Upper lobe of right lung (tissue), 1 donor: Measurements from ENCODE around the gene SRGAP1. TPM values are rescaled to one million over a fixed set of nuclear protein-coding genes. Genes with fewer than 3 reads are reported as not detected.

Source experiments
- ATAC-seq: fragments of 200-7000 bp; cut with Tn5 transposase; one replicate; pipeline ENCODE4 v1.9.1; 2020; ENCODE audit warnings: mild to moderate bottlenecking, moderate library complexity
- DNase-seq: peaks from one replicate; pipeline ENCODE4 v3.0.0-alpha.2; 2020
- H3K27ac ChIP-seq: fragments of 200-600 bp; one replicate; pipeline ENCODE4 v1.8.0; 2022
- H3K27me3 ChIP-seq: fragments of 200-600 bp; one replicate; pipeline ENCODE4 v1.8.0; 2022; ENCODE audit warnings: mild to moderate bottlenecking
- H3K36me3 ChIP-seq: fragments of 200-600 bp; one replicate; pipeline ENCODE4 v1.8.0; 2022
- H3K4me1 ChIP-seq: fragments of 200-600 bp; one replicate; pipeline ENCODE4 v1.8.0; 2022
- H3K4me3 ChIP-seq: fragments of 200-600 bp; one replicate; pipeline ENCODE4 v1.8.0; 2022; ENCODE audit warnings: mild to moderate bottlenecking
- H3K9me3 ChIP-seq: fragments of 200-600 bp; one replicate; pipeline ENCODE4 v1.8.0; 2022
- intact Hi-C: fragments of 100-400 bp; cut with DNase I; formaldehyde crosslinking; loops from one replicate; pipeline ENCODE4 v1.11.0; 2022
- total RNA-seq: library from RNA; stranded (reverse); fragmentation: NEBNext Ultra II Directional; extraction: Animal tissue kit (Norgen Biotek cat#: 25700); gene quantifications from one replicate; pipeline ENCODE4 v1.2.1, GENCODE V29; 2021
- TF ChIP-seq, protein P1 (sequence below): fragments of 200-600 bp; IDR thresholded peaks from one replicate; pipeline ENCODE4 v1.8.0; 2022; ENCODE audit warnings: antibody characterized with exemption
- donor health status: DM: no; HTN: yes; CAD: no; lungs with severe emphysema.

Gene SRGAP1
- total RNA-seq, 1 donor from 2014 or later = 11.4 TPM

DNA sequence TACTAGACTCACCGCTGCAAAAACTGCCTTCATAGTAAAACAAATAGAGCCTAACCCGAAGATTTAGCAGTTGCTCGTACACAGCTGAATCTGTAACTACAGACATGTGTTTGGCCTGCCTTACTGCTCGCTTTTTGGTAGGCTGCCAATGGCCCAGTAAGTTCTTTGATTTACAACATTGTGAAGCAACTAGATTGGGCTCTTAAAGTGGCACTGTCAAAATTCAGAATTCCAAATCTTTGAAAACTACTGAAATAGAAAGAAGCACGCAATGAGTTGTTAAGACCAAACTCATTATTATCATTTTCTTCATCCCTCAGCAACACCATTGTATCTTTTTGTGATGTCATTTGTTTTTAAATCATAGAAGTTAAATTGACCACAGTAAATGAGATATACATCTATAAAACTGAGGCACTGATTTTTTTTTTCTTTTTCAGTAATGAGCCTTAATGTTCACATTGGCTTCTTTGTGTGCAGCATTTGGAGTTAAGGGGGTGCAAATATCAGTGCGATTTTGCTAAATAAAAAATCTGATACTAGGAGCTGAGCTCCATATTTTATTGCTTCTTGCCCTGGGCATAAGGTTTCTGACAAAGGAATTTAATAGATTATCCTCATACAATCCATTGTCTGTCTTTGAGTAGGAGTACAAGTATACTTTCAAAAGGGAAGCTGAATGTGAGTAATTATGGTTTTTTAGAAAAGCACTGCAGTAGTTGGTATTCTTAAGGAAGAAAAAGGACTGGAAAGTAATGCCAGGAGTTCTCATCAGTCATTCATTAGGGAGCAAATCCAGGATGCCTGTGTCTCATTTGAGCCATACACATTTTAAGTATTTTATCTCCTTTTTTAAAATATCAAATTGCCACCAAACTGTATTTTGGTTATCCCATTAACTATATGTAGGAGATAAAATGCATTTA is 239.0 kb downstream of the SRGAP1 start:
- TF ChIP-seq, protein P1, sequence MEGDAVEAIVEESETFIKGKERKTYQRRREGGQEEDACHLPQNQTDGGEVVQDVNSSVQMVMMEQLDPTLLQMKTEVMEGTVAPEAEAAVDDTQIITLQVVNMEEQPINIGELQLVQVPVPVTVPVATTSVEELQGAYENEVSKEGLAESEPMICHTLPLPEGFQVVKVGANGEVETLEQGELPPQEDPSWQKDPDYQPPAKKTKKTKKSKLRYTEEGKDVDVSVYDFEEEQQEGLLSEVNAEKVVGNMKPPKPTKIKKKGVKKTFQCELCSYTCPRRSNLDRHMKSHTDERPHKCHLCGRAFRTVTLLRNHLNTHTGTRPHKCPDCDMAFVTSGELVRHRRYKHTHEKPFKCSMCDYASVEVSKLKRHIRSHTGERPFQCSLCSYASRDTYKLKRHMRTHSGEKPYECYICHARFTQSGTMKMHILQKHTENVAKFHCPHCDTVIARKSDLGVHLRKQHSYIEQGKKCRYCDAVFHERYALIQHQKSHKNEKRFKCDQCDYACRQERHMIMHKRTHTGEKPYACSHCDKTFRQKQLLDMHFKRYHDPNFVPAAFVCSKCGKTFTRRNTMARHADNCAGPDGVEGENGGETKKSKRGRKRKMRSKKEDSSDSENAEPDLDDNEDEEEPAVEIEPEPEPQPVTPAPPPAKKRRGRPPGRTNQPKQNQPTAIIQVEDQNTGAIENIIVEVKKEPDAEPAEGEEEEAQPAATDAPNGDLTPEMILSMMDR = no peak
- Histone ChIP-seq H3K9me3 (no peaks in the 10 kb centered on the region), H3K4me3 (no peak overlapping the region), H3K4me1 (peaks cover 32% of the 10 kb centered on the region), H3K27me3 (no peaks in the 10 kb centered on the region), H3K36me3 (no peaks in the 10 kb centered on the region), H3K27ac (peak overlapping the region; percentile 65)
- DNase-seq = no peak
- peak; percentile 78 for ATAC-seq
- intact Hi-C loops = no loop called here

DNA sequence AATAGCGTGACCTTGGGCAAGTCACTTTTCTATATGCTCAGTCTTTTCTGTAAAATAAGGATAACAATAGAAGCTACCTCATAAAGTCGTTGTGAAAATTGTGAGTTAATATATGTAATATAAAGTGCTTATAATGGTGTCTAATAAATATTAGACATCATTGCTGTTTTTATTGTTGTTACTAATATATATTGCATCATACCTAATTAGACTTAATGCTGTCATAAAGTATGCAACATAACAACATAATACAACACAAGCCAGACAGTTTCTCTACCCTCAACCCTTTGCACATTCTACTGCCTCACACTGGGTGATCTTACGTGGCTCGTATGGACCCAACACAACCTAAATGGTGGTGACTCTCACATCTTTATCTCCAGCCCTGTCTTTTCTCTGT is 240.7 kb downstream of the SRGAP1 start:
- Histone ChIP-seq H3K9me3 (no peaks in the 10 kb centered on the region), H3K27ac (no peak overlapping the region), H3K4me1 (peaks cover 47% of the 10 kb centered on the region), H3K27me3 (no peaks in the 10 kb centered on the region), H3K36me3 (no peaks in the 10 kb centered on the region), H3K4me3 (no peak overlapping the region)
- TF ChIP-seq, protein P1 = no peak
- no peak for DNase-seq
- ATAC-seq = no peak
- intact Hi-C loops = no loop called here

DNA sequence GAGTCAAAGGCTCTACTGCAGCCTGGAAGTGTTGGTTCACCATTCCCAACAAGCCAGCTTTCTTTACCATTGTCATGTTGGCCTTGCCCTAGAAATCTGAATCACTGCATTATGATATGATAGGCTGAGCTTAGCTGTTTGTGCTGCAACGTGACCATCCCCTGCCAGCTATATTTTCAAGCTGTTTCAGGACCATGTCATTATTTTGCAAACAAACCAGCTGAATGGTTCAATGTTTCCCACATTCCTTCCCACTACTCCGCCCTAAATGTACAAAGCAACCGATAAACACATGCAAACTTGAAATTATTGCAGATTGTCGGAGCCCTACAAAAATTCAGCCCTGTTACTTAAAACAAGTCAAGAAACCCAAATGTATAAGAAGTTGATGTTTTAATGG is 241.5 kb downstream of the SRGAP1 start:
- DNase-seq = no peak
- TF ChIP-seq, protein P1 = no peak
- Histone ChIP-seq H3K9me3 (no peaks in the 10 kb centered on the region), H3K36me3 (no peaks in the 10 kb centered on the region), H3K4me3 (no peak overlapping the region), H3K4me1 (peaks cover 44% of the 10 kb centered on the region), H3K27me3 (no peaks in the 10 kb centered on the region), H3K27ac (no peak overlapping the region)
- intact Hi-C loops = no loop called here
- ATAC-seq = no peak

DNA sequence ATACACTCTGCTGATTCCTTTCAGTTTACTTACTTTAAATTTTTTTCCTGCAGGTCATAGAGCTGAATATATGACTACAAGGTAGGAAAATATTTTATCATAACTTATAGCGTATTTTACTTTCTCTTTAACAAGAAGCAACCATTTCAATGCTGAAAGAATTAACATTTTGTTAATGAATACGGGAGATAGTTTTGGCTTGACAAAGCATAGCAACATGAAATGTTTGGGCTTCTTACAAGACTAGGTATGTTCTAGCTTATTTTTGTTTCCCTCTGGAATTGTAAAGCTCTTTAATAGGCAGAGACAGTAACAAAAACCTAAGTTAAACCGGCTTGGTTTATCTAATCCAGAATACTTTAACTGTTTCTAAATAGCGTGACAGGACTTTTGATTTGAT is 242.4 kb downstream of the SRGAP1 start:
- TF ChIP-seq, protein P1 = no peak
- ATAC-seq = no peak
- intact Hi-C loops = no loop called here
- Histone ChIP-seq H3K27ac (no peak overlapping the region), H3K9me3 (no peaks in the 10 kb centered on the region), H3K4me1 (peaks cover 44% of the 10 kb centered on the region), H3K27me3 (no peaks in the 10 kb centered on the region), H3K36me3 (no peaks in the 10 kb centered on the region), H3K4me3 (no peak overlapping the region)
- no peak for DNase-seq

DNA sequence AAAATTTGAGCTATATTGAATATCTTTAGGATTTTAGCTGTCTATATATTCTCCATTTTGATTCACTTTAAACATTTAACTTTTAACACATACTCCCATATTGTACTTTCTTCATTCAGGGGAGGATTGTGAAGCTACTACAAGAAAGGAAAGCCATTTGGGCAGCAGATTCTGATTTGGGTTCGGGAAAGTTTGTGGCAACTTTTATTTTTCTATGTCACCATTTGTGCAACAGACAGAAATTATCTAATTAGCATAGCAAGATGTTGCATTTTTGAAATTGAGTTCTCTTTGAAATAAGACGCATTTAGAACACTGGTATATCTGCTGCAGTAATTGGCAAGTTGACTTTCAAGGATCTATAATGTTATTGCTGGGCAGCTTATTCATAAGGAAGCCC is 243.3 kb downstream of the SRGAP1 start:
- TF ChIP-seq, protein P1 = no peak
- Histone ChIP-seq H3K27ac (no peak overlapping the region), H3K9me3 (no peaks in the 10 kb centered on the region), H3K4me1 (peaks cover 37% of the 10 kb centered on the region), H3K4me3 (no peak overlapping the region), H3K36me3 (no peaks in the 10 kb centered on the region), H3K27me3 (no peaks in the 10 kb centered on the region)
- DNase-seq (no peak), ATAC-seq (no peak)
- intact Hi-C loops = no loop called here
